ENCODE data around the gene TTC23.

TTC23 gene

DNA sequence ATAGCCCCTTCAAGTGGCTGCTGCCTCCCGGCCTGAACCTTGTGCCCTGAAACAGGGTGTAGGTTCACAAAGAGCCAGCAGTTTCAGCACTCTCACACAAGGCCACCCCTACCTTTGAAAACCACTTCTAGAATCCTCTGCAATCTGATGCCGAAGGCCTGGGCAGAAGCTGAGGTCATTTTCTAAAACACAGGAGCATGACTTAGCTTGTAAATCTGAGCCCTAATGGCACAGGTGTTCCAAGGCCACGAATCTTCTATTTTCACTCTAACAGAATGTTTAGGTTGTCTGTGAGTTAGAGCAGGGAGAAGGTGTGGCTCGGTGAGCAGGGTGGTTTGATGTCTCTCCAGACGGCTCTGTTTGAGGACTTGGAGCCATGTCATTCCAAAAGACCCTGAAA is 82.2 kb downstream of the TTC23 start:
- TF ChIP-seq, protein P1, sequence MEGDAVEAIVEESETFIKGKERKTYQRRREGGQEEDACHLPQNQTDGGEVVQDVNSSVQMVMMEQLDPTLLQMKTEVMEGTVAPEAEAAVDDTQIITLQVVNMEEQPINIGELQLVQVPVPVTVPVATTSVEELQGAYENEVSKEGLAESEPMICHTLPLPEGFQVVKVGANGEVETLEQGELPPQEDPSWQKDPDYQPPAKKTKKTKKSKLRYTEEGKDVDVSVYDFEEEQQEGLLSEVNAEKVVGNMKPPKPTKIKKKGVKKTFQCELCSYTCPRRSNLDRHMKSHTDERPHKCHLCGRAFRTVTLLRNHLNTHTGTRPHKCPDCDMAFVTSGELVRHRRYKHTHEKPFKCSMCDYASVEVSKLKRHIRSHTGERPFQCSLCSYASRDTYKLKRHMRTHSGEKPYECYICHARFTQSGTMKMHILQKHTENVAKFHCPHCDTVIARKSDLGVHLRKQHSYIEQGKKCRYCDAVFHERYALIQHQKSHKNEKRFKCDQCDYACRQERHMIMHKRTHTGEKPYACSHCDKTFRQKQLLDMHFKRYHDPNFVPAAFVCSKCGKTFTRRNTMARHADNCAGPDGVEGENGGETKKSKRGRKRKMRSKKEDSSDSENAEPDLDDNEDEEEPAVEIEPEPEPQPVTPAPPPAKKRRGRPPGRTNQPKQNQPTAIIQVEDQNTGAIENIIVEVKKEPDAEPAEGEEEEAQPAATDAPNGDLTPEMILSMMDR (IDR thresholded peaks at IDR 0.05; ENCODE audit: low read depth, low read length, missing control alignments): no peak
- Histone ChIP-seq H3K27ac (no peak overlapping the region), H3K4me3 (ENCODE audit: low read depth, low read length) (no peak overlapping the region), H3K27me3 (replicated peaks) (no peaks in the 10 kb centered on the region), H3K36me3 (replicated peaks) (peaks cover 11% of the 10 kb centered on the region)
- in situ Hi-C loops (cut with HindIII; ENCODE audit: low pct_ligation_motif_present, low sequenced_read_pairs): no loop called here
- no peak for DNase-seq

DNA sequence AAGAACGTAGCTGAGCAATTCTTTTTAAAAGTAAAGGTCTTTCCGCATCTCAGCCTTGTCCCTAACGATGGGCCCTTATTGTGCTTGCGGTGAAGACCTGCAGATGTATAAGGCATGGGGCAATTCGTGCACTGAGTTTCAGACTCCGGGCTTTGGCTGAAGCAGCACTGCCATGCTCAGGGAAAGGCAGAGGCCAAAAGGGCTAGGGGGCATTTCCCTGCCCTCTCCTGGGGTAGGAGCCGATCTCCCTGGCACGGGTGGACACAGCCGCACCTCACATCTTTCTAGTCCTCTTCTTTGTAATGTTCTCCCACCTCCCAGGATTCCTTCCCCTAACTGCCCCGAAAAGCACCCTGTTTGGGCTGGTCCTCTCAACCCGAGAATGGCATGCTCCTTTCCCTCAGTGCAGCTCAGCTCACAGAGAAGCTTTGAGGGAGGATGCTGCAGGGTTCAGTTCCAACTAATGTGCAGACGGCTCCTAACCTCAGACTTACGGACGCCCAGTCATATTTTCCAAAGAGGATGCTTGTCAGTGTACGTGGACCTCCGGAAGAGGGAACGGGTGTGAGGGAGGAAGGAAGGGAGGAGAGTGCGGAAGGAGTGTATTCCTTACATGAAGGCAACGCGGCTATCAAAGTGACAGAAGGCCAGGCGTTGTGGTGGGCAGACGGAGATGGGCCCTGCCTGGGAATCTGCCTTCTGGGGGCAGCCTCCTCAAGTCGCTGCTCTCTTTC is 83.3 kb downstream of the TTC23 start:
- Histone ChIP-seq H3K27me3 (replicated peaks) (no peaks in the 10 kb centered on the region), H3K36me3 (replicated peaks) (peaks cover 13% of the 10 kb centered on the region), H3K4me3 (ENCODE audit: low read depth, low read length) (no peak overlapping the region), H3K27ac (no peak overlapping the region)
- no peak for DNase-seq
- in situ Hi-C loops (cut with HindIII; ENCODE audit: low pct_ligation_motif_present, low sequenced_read_pairs): no loop called here
- TF ChIP-seq, protein P1 (IDR thresholded peaks at IDR 0.05; ENCODE audit: low read depth, low read length, missing control alignments): no peak

DNA sequence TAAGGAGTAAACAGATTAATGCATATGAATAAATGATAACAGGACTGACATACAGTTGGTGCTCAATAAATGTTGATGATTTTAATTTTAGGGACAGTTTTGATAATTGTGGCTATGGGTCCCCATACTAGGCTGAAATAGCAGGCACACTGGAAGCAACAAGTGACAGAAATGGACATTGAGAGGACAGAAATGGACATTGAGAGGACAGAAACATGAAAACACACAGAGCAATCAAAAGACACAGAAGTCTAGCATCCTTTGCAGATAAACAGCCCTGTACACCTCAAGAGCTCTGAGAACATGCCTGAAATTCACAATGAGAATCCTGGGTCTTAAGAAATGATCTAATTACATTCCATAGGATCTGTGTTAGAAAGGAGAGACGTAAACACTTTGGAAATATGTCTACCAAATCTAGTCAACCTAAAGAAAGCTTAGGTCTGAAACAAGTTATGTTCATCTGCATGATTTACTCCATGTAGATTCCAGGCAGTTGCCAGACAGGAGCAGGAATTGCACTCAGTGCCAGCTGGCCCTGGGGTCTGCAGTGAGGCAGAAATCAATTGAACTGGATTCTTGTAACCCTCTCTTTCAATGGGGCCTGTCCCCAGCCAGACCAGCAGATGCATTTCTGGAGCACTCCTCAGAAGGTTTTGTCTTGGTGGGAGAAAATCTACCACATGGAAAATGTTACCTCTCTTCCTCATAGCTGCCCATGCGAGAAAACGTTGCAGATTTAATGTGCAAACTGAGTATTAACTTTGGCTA is 84.2 kb downstream of the TTC23 start:
- Histone ChIP-seq H3K4me3 (ENCODE audit: low read depth, low read length) (no peak overlapping the region), H3K27me3 (replicated peaks) (no peaks in the 10 kb centered on the region), H3K27ac (no peak overlapping the region), H3K36me3 (replicated peaks) (peaks cover 14% of the 10 kb centered on the region)
- TF ChIP-seq, protein P1 (IDR thresholded peaks at IDR 0.05; ENCODE audit: low read depth, low read length, missing control alignments): no peak
- in situ Hi-C loops (cut with HindIII; ENCODE audit: low pct_ligation_motif_present, low sequenced_read_pairs): no loop called here
- DNase-seq: no peak

DNA sequence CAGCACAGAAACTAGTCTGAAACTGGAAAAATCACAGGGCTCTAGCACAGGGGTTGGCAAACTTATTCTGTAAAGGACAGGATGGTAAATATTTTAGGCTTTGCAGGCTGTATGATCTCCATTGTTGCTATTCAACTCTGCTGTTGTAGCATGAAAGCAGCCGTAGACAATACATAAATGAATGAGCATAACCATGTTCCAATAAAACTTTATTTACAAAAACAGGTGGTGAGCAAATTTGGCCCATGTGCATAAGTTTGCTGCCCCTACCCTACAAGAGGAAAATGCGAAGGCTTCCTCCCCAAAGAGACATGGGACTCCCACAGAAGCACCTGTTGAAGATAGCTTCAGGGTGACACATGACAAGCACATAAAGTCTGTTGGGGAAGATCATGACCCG is 85.3 kb downstream of the TTC23 start:
- in situ Hi-C loops (cut with HindIII; ENCODE audit: low pct_ligation_motif_present, low sequenced_read_pairs): no loop called here
- no peak for DNase-seq
- TF ChIP-seq, protein P1 (IDR thresholded peaks at IDR 0.05; ENCODE audit: low read depth, low read length, missing control alignments): no peak
- no peak overlapping the region for H3K27ac ChIP-seq
- H3K36me3 ChIP-seq (replicated peaks): peaks cover 14% of the 10 kb centered on the region
- no peak overlapping the region for H3K4me3 ChIP-seq (ENCODE audit: low read depth, low read length)
- no peaks in the 10 kb centered on the region for H3K27me3 ChIP-seq (replicated peaks)

DNA sequence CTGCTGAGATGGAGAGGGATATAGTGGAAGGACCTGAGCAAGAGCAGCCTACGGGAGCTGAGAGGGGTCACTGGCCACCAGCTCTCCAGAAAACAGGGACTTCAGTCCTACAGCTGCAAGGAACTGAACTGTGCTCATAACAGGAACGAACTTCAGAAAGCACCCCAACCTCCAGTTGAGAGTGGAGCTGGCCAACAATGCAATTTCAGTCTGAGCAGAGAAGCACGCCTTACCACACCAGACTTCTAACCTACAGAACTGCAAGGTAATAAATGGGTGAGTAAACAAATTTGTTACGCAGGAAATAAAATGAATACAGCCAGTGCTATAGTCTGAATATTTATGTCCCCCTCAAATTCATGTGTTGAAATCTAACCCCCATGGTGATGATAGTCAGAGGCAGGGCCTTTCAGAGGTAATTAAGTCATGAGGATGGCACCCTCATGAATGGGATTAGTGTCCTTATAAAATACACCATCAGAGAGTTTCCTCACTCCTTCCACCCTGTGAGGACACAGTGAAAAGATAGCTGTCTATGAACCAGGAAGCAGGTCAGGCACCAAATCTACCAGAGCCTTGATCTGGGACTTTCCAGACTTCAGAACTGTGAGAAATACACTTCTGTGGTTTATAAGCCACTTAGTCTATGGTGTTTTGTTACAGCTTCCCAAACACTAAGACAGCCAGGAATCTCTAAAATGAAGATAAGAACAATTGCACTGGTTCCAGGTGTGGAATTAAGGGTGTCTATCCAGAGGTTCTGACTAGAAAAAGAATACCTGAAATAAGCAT is 85.9 kb downstream of the TTC23 start:
- Histone ChIP-seq H3K27ac (no peak overlapping the region), H3K36me3 (replicated peaks) (peaks cover 14% of the 10 kb centered on the region), H3K27me3 (replicated peaks) (no peaks in the 10 kb centered on the region), H3K4me3 (ENCODE audit: low read depth, low read length) (no peak overlapping the region)
- in situ Hi-C loops (cut with HindIII; ENCODE audit: low pct_ligation_motif_present, low sequenced_read_pairs): no loop called here
- TF ChIP-seq, protein P1 (IDR thresholded peaks at IDR 0.05; ENCODE audit: low read depth, low read length, missing control alignments): no peak
- no peak for DNase-seq

Data from brain microvascular endothelial cell (primary cell).